Common myeloid progenitor, CD34-positive (primary cell): ENCODE results near the gene P4HB.

Experiments
- CTCF ChIA-PET: fragments of 350-600 bp; sonication (Branson Sonifier 250); formaldehyde crosslinking; loops from one replicate; lab custom pipeline; 2021; ENCODE audit warnings: antibody characterized with exemption; lab: Charles Lee
- POLR2A ChIA-PET: fragments of 350-600 bp; sonication (Branson Sonifier 250); formaldehyde crosslinking; loops from one replicate; lab custom pipeline; 2021; ENCODE audit warnings: antibody characterized with exemption; lab: Charles Lee
- DNase-seq, 3 donors: peaks; one replicate each; pipeline versions ENCODE4 v3.0.0 to v3.0.0-alpha.2; 2013
- H3K27ac ChIP-seq, 2 experiments: 1 replicate in 1 of 2; 2 replicates in 1 of 2; pipeline ENCODE4 v1.7.0; 2013; ENCODE audit warnings: inconsistent platforms in 2 of 2, low read length in 2 of 2, mild to moderate bottlenecking in 2 of 2, low read depth in 1 of 2, moderate library complexity in 1 of 2; ENCODE audit not compliant: severe bottlenecking in 2 of 2, insufficient read depth in 1 of 2, poor library complexity in 1 of 2
- H3K27me3 ChIP-seq, 5 experiments: replicated peaks in 2 of 5; 1 replicate in 3 of 5; 2 replicates in 2 of 5; pipeline versions ENCODE4 v1.6.1 to v1.7.0; 2013; ENCODE audit warnings: low read length in 4 of 5, mild to moderate bottlenecking in 2 of 5, moderate library complexity in 2 of 5, inconsistent platforms in 1 of 5; ENCODE audit not compliant: insufficient read depth in 5 of 5, control insufficient read depth in 4 of 5
- H3K36me3 ChIP-seq, 4 experiments: 1 replicate in 2 of 4; 2 replicates in 2 of 4; pipeline versions ENCODE4 v1.6.1 to v1.7.0; 2013; ENCODE audit warnings: low read length in 3 of 4, control low read depth in 1 of 4, mild to moderate bottlenecking in 1 of 4; ENCODE audit not compliant: control insufficient read depth in 4 of 4, insufficient read depth in 4 of 4
- H3K4me1 ChIP-seq, 4 experiments: 1 replicate in 3 of 4; 2 replicates in 1 of 4; pipeline versions ENCODE4 v1.6.1 to v1.7.1; 2013; ENCODE audit warnings: low read length in 3 of 4, mild to moderate bottlenecking in 3 of 4, control low read depth in 1 of 4, inconsistent platforms in 1 of 4, moderate library complexity in 1 of 4; ENCODE audit not compliant: control insufficient read depth in 4 of 4, insufficient read depth in 4 of 4; ENCODE audit errors: control extremely low read depth in 1 of 4
- H3K4me3 ChIP-seq, 7 experiments: 1 replicate in 4 of 7; 2 replicates in 3 of 7; pipeline versions ENCODE4 v1.5.1 to v1.7.0; 2013; ENCODE audit warnings: mild to moderate bottlenecking in 7 of 7, low read length in 6 of 7, moderate library complexity in 6 of 7, inconsistent platforms in 2 of 7, low read depth in 2 of 7, control low read depth in 1 of 7; ENCODE audit not compliant: insufficient read depth in 4 of 7, control insufficient read depth in 1 of 7; ENCODE audit errors: extremely low read depth in 1 of 7
- H3K9me3 ChIP-seq, 5 experiments: 1 replicate in 4 of 5; 2 replicates in 1 of 5; pipeline versions ENCODE4 v1.6.1 to v1.7.1; 2013; ENCODE audit warnings: low read length in 4 of 5, mild to moderate bottlenecking in 2 of 5, inconsistent platforms in 1 of 5, low read depth in 1 of 5, moderate library complexity in 1 of 5; ENCODE audit not compliant: control insufficient read depth in 4 of 5, insufficient read depth in 2 of 5; ENCODE audit errors: control extremely low read depth in 1 of 5
- WGBS: methylation state at CpG from one replicate; pipeline ENCODE4 v1.1.5; 2013; ENCODE audit not compliant: insufficient coverage; 5-methylcytosine and 5-hydroxymethylcytosine counted together

The P4HB gene

GRCh38 chr17:81806461-81807209 is 53.7 kb downstream of the P4HB start:
- no peak overlapping the region for H3K27ac ChIP-seq
- DNase-seq = no peak
- peaks cover 0 to 90% (median 31%) of the 10 kb centered on the region in 5 experiments for H3K27me3 ChIP-seq
- no peaks in the 10 kb centered on the region for H3K36me3 ChIP-seq
- no peak overlapping the region for H3K4me3 ChIP-seq
- WGBS = 30% methylated on average over 17 of the region's 23 CpGs
- POLR2A ChIA-PET = no interaction called here
- no peaks in the 10 kb centered on the region for H3K9me3 ChIP-seq
- peaks cover 0 to 16% (median 8%) of the 10 kb centered on the region in 4 experiments for H3K4me1 ChIP-seq
- CTCF ChIA-PET = interaction anchor here (0.6 to 2.5 kb wide), 2 partner anchors 68 to 71 kb away, joined by 3 to 10 read pairs; no protein-coding TSS in a partner anchor

GRCh38 chr17:81805707-81806460 is 54.5 kb downstream of the P4HB start:
- Histone ChIP-seq H3K36me3 (no peaks in the 10 kb centered on the region), H3K4me1 (peaks cover 0 to 16% (median 8%) of the 10 kb centered on the region in 4 experiments), H3K27me3 (peaks cover 0 to 90% (median 34%) of the 10 kb centered on the region in 5 experiments), H3K27ac (no peak overlapping the region), H3K9me3 (no peaks in the 10 kb centered on the region), H3K4me3 (no peak overlapping the region)
- ChIA-PET CTCF (interaction anchor here (0.6 kb wide), 1 partner anchor 97 kb away, joined by 3 read pairs; no protein-coding TSS in a partner anchor), POLR2A (interaction anchor here (1.1 kb wide), 1 partner anchor 71 kb away, joined by 3 read pairs; no protein-coding TSS in a partner anchor)
- WGBS = 80% methylated on average over 16 of the region's 18 CpGs
- no peak for DNase-seq

- Histone ChIP-seq H3K27ac (no peak overlapping the region), H3K9me3 (peaks cover 0 to 6% (median 3%) of the 10 kb centered on the region in 5 experiments), H3K36me3 (no peaks in the 10 kb centered on the region), H3K4me3 (peak overlapping the region in 1 of 7 experiments; percentile 1), H3K27me3 (peaks cover 3 to 95% (median 36%) of the 10 kb centered on the region in 5 experiments), H3K4me1 (peaks cover 0 to 16% (median 8%) of the 10 kb centered on the region in 4 experiments)
- POLR2A ChIA-PET = interaction anchor here (1.1 kb wide), 1 partner anchor 69 kb away, joined by 3 read pairs; no protein-coding TSS in a partner anchor
- DNase-seq = no peak
- 3% methylated on average over 55 of the region's 65 CpGs for WGBS
- CTCF ChIA-PET = no interaction called here
These were observed 55.6 kb downstream of the P4HB start for GRCh38 chr17:81804559-81805399.

GRCh38 chr17:81803728-81804558 is 56.4 kb downstream of the P4HB start, which contains the start of gene GCGR:
TSS of gene GCGR (plus strand) at chr17:81804150. CDS start at chr17:81809019, 4,869 bp downstream.
- WGBS = 2% methylated on average over 88 of the region's 110 CpGs
- no peak within 1 kb of the TSS for H3K27ac ChIP-seq
- H3K36me3 ChIP-seq = no peaks in the 10 kb centered on the region
- peaks cover 0 to 6% (median 5%) of the 10 kb centered on the region in 5 experiments for H3K9me3 ChIP-seq
- DNase-seq = peak in 1 of 3 donors; percentile 15
- peak within 1 kb of the TSS in 3 of 7 experiments; percentile 19 to 40 (median 34) for H3K4me3 ChIP-seq
- ChIA-PET CTCF (no interaction called here), POLR2A (no interaction called here)
- H3K4me1 ChIP-seq = peaks cover 0 to 16% (median 8%) of the 10 kb centered on the region in 4 experiments
- peaks cover 3 to 91% (median 31%) of the 10 kb centered on the region in 5 experiments for H3K27me3 ChIP-seq

- Histone ChIP-seq H3K4me3 (peak overlapping the region in 1 of 7 experiments; percentile 19), H3K27ac (no peak overlapping the region), H3K27me3 (peaks cover 3 to 84% (median 30%) of the 10 kb centered on the region in 5 experiments), H3K9me3 (peaks cover 0 to 6% (median 5%) of the 10 kb centered on the region in 5 experiments), H3K4me1 (peaks cover 0 to 16% (median 8%) of the 10 kb centered on the region in 4 experiments), H3K36me3 (no peaks in the 10 kb centered on the region)
- 42% methylated on average over 18 of the region's 26 CpGs for WGBS
- DNase-seq = no peak
- ChIA-PET CTCF (no interaction called here), POLR2A (no interaction called here)
These were observed 57.3 kb downstream of the P4HB start for GRCh38 chr17:81802856-81803643.
